Activated B cell treated with CpG ODN at 0.5 μM for 24 hours (primary cell): ENCODE data around the gene NUDT7. TPM values are rescaled to one million over a fixed set of nuclear protein-coding genes. Genes with fewer than 3 reads are reported as not detected.

Experiments used
- ATAC-seq: fragments of 200-7000 bp; cut with Tn5 transposase; one replicate; pipeline ENCODE4 v1.10.0; 2021; ENCODE audit warnings: low read depth, mild to moderate bottlenecking, moderate library complexity
- CTCF ChIA-PET: fragments of 350-600 bp; sonication (Branson Sonifier 250); formaldehyde crosslinking; loops from one replicate; lab custom pipeline; 2021; ENCODE audit warnings: antibody characterized with exemption; lab: Charles Lee
- POLR2A ChIA-PET: fragments of 350-600 bp; sonication (Branson Sonifier 250); formaldehyde crosslinking; loops from one replicate; lab custom pipeline; 2021; ENCODE audit warnings: antibody characterized with exemption; lab: Charles Lee
- DNase-seq: peaks from one replicate; pipeline ENCODE4 v3.0.0; 2022
- H3K27ac Mint-ChIP-seq: one replicate; pipeline ENCODE4 v1.8.0; 2020; ENCODE audit warnings: mixed read lengths
- H3K27me3 Mint-ChIP-seq: one replicate; pipeline ENCODE4 v1.8.0; 2021; ENCODE audit warnings: mixed read lengths
- H3K36me3 Mint-ChIP-seq: one replicate; pipeline ENCODE4 v1.8.0; 2021; ENCODE audit warnings: low read depth, mixed read lengths
- H3K4me1 Mint-ChIP-seq: one replicate; pipeline ENCODE4 v1.8.0; 2021; ENCODE audit warnings: mixed read lengths
- H3K4me3 Mint-ChIP-seq: one replicate; pipeline ENCODE4 v1.8.0; 2020; ENCODE audit warnings: mild to moderate bottlenecking, mixed read lengths
- H3K9me3 Mint-ChIP-seq: one replicate; pipeline ENCODE4 v1.8.0; 2020; ENCODE audit warnings: mixed read lengths
- CTCF ChIP-seq: fragments of 200-600 bp; IDR thresholded peaks from one replicate; pipeline ENCODE4 v1.8.0; 2022; ENCODE audit warnings: antibody characterized with exemption, mild to moderate bottlenecking
- intact Hi-C: fragments of 100-400 bp; cut with micrococcal nuclease; formaldehyde crosslinking; loops from one replicate; pipeline ENCODE4 v1.15.1; 2024
- total RNA-seq: library from RNA; stranded (reverse); gene quantifications from 2 replicates; pipeline ENCODE4 v1.2.3, GENCODE V29; 2022

Gene NUDT7
- total RNA-seq, 1 donor from 2014 or later, result 4.0 TPM

GRCh38 chr16:77684181-77684526 is 38.2 kb upstream of the NUDT7 start:
- ChIA-PET CTCF (no interaction called here), POLR2A (no interaction called here)
- no peak for DNase-seq
- Mint-ChIP-seq H3K4me1 (peaks cover 7% of the 10 kb centered on the region), H3K27ac (no peak overlapping the region), H3K4me3 (no peak overlapping the region), H3K27me3 (peaks cover 7% of the 10 kb centered on the region), H3K36me3 (no peaks in the 10 kb centered on the region), H3K9me3 (no peaks in the 10 kb centered on the region)
- no peak for ATAC-seq
- TF ChIP-seq CTCF, result no peak
- intact Hi-C loops, result no loop called here

- no peak for DNase-seq
- intact Hi-C loops, result no loop called here
- peaks cover 13% of the 10 kb centered on the region for H3K27me3 Mint-ChIP-seq
- no peaks in the 10 kb centered on the region for H3K36me3 Mint-ChIP-seq
- POLR2A ChIA-PET, result no interaction called here
- no peak overlapping the region for H3K4me3 Mint-ChIP-seq
- no peak for ATAC-seq
- H3K9me3 Mint-ChIP-seq, result no peaks in the 10 kb centered on the region
- CTCF ChIA-PET, result interaction anchor here (1.2 kb wide), 1 partner anchor 284 kb away, joined by 3 read pairs; no protein-coding TSS in a partner anchor
- H3K4me1 Mint-ChIP-seq, result no peaks in the 10 kb centered on the region
- TF ChIP-seq CTCF, result no peak
- no peak overlapping the region for H3K27ac Mint-ChIP-seq
These were observed 35.9 kb upstream of the NUDT7 start for GRCh38 chr16:77686385-77686784.

- no peaks in the 10 kb centered on the region for H3K4me1 Mint-ChIP-seq
- TF ChIP-seq CTCF, result no peak
- ChIA-PET POLR2A (no interaction called here), CTCF (no interaction called here)
- no peak overlapping the region for H3K4me3 Mint-ChIP-seq
- ATAC-seq (no peak), DNase-seq (no peak)
- no peak overlapping the region for H3K27ac Mint-ChIP-seq
- peaks cover 27% of the 10 kb centered on the region for H3K27me3 Mint-ChIP-seq
- intact Hi-C loops, result no loop called here
- H3K9me3 Mint-ChIP-seq, result no peaks in the 10 kb centered on the region
- no peaks in the 10 kb centered on the region for H3K36me3 Mint-ChIP-seq
These were observed 32.3 kb upstream of the NUDT7 start for GRCh38 chr16:77689971-77690370.

- intact Hi-C loops, result no loop called here
- no peaks in the 10 kb centered on the region for H3K36me3 Mint-ChIP-seq
- no peak for TF ChIP-seq CTCF
- no peak for ATAC-seq
- H3K4me1 Mint-ChIP-seq, result no peaks in the 10 kb centered on the region
- ChIA-PET CTCF (no interaction called here), POLR2A (no interaction called here)
- H3K9me3 Mint-ChIP-seq, result no peaks in the 10 kb centered on the region
- no peak for DNase-seq
- H3K27me3 Mint-ChIP-seq, result peaks cover 27% of the 10 kb centered on the region
- no peak overlapping the region for H3K27ac Mint-ChIP-seq
- no peak overlapping the region for H3K4me3 Mint-ChIP-seq
These were observed 31.9 kb upstream of the NUDT7 start for GRCh38 chr16:77690416-77690815.

- intact Hi-C loops, result no loop called here
- H3K27me3 Mint-ChIP-seq, result peaks cover 27% of the 10 kb centered on the region
- no peak overlapping the region for H3K4me3 Mint-ChIP-seq
- no peaks in the 10 kb centered on the region for H3K36me3 Mint-ChIP-seq
- H3K4me1 Mint-ChIP-seq, result no peaks in the 10 kb centered on the region
- ChIA-PET CTCF (no interaction called here), POLR2A (no interaction called here)
- no peak for TF ChIP-seq CTCF
- no peak overlapping the region for H3K27ac Mint-ChIP-seq
- H3K9me3 Mint-ChIP-seq, result no peaks in the 10 kb centered on the region
- DNase-seq (no peak), ATAC-seq (no peak)
These were observed 29.7 kb upstream of the NUDT7 start for GRCh38 chr16:77692612-77693011.
